HAP-1 (cell line): Measurements from ENCODE around the gene NT5E.

Experiments
- DNase-seq, 2 experiments: peaks; one replicate each; pipeline ENCODE4 v3.0.0-alpha.2; 2016 to 2020; ENCODE audit warnings: low spot score in 2 of 2
- H3K27me3 ChIP-seq: fragments of 250-450 bp; sonication (Bioruptor Pico); 2 replicates; pipeline ENCODE4 v1.5.1; 2020; ENCODE audit warnings: low read depth, mild to moderate bottlenecking, moderate library complexity
- H3K36me3 ChIP-seq: fragments of 250-450 bp; sonication (Bioruptor Pico); replicated peaks from 2 replicates; pipeline ENCODE4 v1.5.1; 2020; ENCODE audit warnings: mild to moderate bottlenecking
- H3K4me1 ChIP-seq: fragments of 250-450 bp; sonication (Bioruptor Pico); 2 replicates; pipeline ENCODE4 v1.5.1; 2020; ENCODE audit warnings: mild to moderate bottlenecking
- H3K4me3 ChIP-seq: fragments of 250-450 bp; sonication (Bioruptor Pico); 2 replicates; pipeline ENCODE4 v1.5.1; 2020; ENCODE audit warnings: mild to moderate bottlenecking, moderate library complexity
- H3K9me3 ChIP-seq: fragments of 250-450 bp; sonication (Bioruptor Pico); 2 replicates; pipeline ENCODE4 v1.5.1; 2020; ENCODE audit warnings: mild to moderate bottlenecking, moderate library complexity
- in situ Hi-C: fragments of 300-500 bp; cut with MboI; formaldehyde crosslinking; loops from 3 replicates; pipeline ENCODE4 v1.14.3; 2020; ENCODE audit warnings: low sequenced_read_pairs, inconsistent platforms, mixed read lengths

Gene NT5E

DNA sequence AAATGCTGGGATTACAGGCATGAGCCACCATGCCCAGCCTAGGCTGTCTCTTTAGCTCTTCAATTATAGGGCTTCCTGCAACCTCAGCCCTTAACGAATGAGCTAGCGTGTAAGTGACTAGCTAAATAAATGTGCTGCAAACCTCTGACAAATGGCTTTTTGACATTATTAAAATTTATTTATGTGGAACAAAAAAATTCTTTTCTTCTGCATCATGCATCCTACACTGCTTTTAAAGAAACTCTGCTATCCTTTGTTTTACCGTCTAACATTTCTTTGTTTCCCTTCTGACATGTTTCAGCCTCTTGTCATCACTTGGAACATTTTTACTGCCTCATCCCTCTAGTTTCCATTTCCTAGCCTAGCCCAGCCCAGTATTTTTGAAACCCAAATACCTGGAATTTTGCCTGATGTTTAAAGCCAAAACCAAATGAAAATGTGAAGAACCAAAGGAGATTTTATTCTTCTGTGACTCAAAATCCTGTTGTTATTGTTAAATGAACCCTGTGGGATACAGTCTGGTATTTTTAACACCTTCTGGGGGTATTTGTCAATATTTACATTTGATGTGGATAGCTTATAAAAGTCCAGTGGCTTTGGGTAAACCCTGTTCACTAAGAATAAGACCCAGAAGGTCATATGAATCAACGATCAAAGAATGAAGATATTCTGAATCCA is 9.5 kb downstream of the NT5E start:
- Histone ChIP-seq H3K9me3 (no peaks in the 10 kb centered on the region), H3K4me3 (no peak overlapping the region), H3K4me1 (no peaks in the 10 kb centered on the region), H3K27me3 (no peaks in the 10 kb centered on the region), H3K36me3 (no peaks in the 10 kb centered on the region)
- in situ Hi-C loops = no loop called here
- DNase-seq = no peak

DNA sequence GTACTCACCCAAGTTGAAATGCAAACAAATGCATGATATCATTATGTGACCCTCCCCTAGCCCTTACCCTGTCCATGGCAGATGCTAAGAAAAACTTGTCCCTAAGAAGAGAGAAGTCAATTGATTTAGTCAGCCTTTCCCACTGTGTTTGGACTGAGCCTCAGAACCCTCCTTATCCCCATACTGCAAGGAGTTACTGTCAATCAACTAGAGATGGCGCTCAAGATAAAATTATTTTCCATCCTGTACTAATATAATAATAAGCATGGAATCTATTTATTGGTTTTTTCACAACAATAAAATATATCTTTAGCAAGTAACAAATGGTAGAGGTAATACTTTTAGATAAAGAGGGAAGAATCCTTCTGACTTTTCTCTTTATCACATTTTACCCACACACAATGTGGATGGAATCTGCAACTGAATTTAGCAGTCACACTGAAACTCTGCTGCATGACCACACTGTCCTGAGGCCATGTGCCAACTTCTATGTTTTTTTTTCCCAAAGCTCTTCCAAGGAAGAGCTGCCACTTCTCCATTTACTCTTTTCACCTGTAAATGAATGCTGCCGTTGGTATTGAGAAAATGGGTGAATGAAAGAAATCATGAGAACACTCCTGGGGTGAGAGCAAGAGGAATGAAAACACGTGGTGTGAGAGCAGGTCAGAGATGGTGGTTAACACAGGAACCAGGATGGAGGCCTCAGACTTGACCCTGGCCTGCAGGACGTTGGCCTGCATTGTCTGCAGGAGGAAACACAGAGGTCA is 10.5 kb downstream of the NT5E start:
- in situ Hi-C loops = no loop called here
- Histone ChIP-seq H3K36me3 (no peaks in the 10 kb centered on the region), H3K27me3 (no peaks in the 10 kb centered on the region), H3K4me3 (no peak overlapping the region), H3K9me3 (no peaks in the 10 kb centered on the region), H3K4me1 (no peaks in the 10 kb centered on the region)
- DNase-seq = no peak

DNA sequence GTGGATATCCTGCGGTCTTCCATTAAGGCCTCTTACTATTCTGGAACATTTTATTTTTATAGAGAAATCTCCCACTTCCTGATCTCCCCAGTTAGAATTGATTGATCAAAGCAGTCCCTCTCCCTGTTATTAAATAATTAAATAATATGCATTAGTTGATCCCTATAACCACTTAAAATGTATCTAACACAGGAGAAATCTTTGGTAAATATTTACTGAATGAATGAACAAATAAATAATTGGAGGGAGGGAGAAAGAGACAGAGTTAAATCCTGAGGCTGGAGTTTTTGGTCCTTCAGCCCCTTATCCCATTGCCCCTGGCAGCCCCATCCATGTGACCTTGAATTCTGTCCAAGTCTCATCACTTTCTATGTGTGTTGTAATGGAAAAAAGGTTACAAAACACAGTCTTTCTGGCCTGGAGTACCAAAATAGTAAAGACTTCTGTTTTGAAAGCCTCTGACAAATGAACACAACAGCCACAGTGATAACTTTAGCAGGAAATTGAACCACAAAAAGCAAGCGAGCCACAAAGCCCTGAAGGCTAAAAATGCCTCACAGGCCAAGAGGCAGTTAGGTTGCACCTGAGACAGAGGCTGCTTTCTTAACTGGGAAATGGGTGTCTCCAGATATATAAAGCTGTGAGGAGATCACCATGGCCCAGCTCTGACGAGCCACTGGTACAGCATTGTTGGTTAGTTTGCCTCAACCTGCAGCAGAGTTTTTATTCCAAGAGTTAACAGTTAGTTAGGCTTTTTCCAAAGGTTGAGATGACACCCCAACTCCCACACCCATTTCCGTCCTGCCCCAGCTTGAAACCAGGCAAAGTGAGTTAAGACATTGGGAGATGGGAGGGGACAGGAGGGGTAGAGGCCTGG is 11.3 kb downstream of the NT5E start:
- in situ Hi-C loops = no loop called here
- Histone ChIP-seq H3K27me3 (no peaks in the 10 kb centered on the region), H3K36me3 (no peaks in the 10 kb centered on the region), H3K9me3 (no peaks in the 10 kb centered on the region), H3K4me1 (no peaks in the 10 kb centered on the region), H3K4me3 (no peak overlapping the region)
- DNase-seq = no peak

DNA sequence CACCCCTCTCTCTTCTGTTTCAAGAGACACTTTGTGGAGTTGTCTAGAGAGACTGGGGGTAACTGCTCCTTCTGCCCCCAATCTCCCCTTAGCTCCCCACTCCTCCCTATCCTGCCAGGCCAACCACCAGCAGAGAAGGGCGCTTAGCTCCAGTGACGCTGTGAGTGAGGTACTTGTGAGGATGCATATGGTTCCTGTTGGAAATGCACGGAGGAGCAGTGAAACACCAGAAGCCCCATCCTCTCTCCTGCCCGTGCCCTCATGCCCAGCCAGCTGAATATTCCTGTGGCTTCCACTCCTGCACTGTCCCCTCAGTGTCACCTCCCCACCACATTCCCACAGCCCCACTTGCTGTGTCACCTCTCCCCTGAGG is 11.9 kb downstream of the NT5E start:
- no peaks in the 10 kb centered on the region for H3K36me3 ChIP-seq
- DNase-seq = no peak
- no peaks in the 10 kb centered on the region for H3K9me3 ChIP-seq
- no peaks in the 10 kb centered on the region for H3K27me3 ChIP-seq
- no peaks in the 10 kb centered on the region for H3K4me1 ChIP-seq
- H3K4me3 ChIP-seq = no peak overlapping the region
- in situ Hi-C loops = no loop called here

DNA sequence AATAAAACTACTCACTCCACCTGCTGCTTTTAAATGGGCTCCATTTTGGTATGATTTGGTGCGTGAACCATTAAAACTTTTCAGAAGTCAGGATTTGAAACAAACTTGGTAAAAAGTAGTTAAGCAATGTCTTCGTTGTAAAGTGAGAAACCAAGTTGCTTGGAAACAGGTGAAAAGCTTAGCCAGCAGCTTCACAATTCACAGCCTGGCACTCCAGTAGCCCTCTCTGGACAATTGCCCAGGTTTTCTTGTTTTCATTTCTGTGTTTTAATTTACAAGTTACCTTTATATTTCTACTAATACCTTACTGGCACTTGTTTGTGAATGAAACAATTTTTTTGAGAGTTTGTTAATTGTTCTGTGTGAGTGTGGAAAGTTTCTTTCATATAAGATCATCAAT is 12.8 kb downstream of the NT5E start:
- H3K4me1 ChIP-seq = no peaks in the 10 kb centered on the region
- H3K27me3 ChIP-seq = no peaks in the 10 kb centered on the region
- no peak for DNase-seq
- in situ Hi-C loops = no loop called here
- no peaks in the 10 kb centered on the region for H3K36me3 ChIP-seq
- no peak overlapping the region for H3K4me3 ChIP-seq
- H3K9me3 ChIP-seq = no peaks in the 10 kb centered on the region

DNA sequence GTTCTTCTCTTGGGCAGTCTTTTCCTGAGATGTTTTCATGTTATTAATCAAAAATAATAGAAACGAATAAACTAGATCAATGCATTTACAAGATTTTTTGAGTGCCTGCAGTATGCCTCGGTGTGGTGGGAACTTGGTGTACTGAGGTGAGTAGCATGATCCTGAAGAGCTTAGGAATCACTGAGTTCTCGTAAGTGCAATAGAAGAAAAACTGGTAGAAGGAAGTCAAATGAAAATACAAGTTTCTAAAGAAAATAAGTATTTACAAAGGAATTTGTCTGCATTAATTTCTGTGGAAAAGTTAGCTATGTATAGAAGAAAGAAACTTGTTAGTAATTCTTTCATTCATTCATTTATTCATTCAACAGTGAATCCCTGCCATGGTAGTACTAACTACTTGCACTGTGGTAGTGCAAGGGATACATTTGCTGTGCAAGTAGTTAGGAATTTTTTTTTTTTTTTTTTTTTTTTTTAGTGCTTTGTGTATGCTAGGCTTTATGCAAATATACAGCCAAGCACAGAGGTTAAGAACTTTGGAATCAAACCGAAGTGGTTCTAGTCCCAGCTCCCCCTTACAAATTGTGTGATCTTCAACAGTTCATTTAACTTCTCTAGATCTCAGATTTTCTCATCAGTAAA is 13.9 kb downstream of the NT5E start:
- no peaks in the 10 kb centered on the region for H3K36me3 ChIP-seq
- no peak for DNase-seq
- in situ Hi-C loops = no loop called here
- no peaks in the 10 kb centered on the region for H3K27me3 ChIP-seq
- no peak overlapping the region for H3K4me3 ChIP-seq
- no peaks in the 10 kb centered on the region for H3K4me1 ChIP-seq
- no peaks in the 10 kb centered on the region for H3K9me3 ChIP-seq

DNA sequence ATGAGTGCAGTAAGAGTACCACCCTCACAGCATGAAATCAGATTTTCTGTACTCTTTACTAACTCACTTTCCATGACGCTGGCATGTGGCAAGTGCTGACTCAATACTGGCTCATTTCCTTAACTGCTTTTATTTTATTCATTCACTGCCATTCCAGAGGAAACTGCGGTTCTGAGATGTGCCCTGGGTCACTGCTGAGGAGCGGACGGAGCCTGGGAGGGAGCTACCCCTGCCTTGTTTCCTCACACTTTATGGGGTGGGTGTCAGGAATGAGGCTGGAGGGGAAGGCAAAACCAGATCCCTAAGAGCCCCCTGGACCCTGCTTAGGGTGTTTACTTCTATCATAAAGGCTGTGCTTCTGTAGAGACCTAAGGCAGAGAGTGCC is 14.4 kb downstream of the NT5E start:
- Histone ChIP-seq H3K9me3 (no peaks in the 10 kb centered on the region), H3K4me1 (no peaks in the 10 kb centered on the region), H3K36me3 (no peaks in the 10 kb centered on the region), H3K4me3 (no peak overlapping the region), H3K27me3 (no peaks in the 10 kb centered on the region)
- no peak for DNase-seq
- in situ Hi-C loops = no loop called here

DNA sequence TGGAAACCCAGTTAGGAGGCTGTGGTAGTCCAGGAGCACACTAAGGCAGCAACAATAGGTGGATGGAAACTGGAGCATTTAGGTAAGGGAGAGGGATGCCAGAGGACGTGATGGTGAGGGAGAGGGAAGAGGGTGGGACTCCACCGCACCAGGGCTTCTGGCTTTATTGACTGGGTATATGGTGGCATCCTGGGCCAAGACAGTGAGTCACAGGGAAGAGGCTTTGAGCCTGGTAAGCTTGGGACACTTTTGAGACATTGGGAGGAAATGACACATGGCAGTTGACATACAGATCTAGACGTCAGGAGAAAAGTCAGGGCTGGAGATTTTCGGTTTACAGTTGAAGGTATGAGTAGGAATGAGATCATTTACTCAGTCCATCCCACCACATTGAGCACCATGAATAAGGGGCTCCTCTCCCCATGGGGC is 14.9 kb downstream of the NT5E start:
- in situ Hi-C loops = no loop called here
- no peak for DNase-seq
- Histone ChIP-seq H3K9me3 (no peaks in the 10 kb centered on the region), H3K4me3 (no peak overlapping the region), H3K27me3 (no peaks in the 10 kb centered on the region), H3K4me1 (no peaks in the 10 kb centered on the region), H3K36me3 (no peaks in the 10 kb centered on the region)

DNA sequence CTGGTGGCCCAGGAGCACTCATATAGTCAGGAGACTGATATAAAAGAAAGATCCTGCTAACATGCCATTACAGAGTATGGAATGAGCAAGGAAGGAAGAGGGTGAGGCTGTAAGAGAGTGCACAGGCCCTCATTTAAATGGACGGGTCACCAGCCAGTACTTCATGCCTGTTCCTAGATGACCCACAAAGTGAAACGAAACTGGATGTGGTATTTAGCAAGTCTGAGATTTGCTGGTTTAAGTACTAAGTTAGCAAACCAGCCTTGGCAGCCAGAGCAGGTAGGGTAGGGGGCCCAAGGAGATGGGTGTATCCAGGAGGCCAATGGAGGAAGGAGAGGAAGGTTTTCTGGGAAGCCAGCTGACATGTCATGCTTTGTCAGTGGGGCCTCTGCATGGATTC is 15.9 kb downstream of the NT5E start:
- Histone ChIP-seq H3K4me1 (no peaks in the 10 kb centered on the region), H3K9me3 (no peaks in the 10 kb centered on the region), H3K4me3 (no peak overlapping the region), H3K27me3 (no peaks in the 10 kb centered on the region), H3K36me3 (no peaks in the 10 kb centered on the region)
- no peak for DNase-seq
- in situ Hi-C loops = no loop called here

DNA sequence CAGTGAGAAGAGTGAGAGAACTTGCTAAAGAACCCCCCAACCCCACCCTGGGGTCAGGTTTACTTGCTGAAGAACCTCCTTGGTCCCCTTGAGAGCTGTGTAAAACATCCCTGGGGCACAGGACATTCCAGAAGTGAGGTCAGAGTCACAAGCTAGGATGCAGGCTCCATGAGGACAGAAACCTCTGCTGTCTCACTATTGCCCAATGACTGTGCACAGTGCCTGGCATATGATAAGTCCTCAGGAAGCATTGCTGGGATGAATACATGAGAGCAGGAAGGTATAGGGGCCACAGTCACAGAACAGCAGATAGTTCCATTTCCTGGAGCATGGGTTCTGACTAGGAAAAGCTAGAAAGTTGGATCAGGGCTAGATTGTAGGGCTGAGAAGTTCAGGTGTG is 18.4 kb downstream of the NT5E start:
- Histone ChIP-seq H3K27me3 (no peaks in the 10 kb centered on the region; the same call in 1 of the 2 replicates), H3K4me1 (no peaks in the 10 kb centered on the region), H3K36me3 (no peaks in the 10 kb centered on the region), H3K4me3 (no peak overlapping the region), H3K9me3 (no peaks in the 10 kb centered on the region)
- in situ Hi-C loops = no loop called here
- no peak for DNase-seq

DNA sequence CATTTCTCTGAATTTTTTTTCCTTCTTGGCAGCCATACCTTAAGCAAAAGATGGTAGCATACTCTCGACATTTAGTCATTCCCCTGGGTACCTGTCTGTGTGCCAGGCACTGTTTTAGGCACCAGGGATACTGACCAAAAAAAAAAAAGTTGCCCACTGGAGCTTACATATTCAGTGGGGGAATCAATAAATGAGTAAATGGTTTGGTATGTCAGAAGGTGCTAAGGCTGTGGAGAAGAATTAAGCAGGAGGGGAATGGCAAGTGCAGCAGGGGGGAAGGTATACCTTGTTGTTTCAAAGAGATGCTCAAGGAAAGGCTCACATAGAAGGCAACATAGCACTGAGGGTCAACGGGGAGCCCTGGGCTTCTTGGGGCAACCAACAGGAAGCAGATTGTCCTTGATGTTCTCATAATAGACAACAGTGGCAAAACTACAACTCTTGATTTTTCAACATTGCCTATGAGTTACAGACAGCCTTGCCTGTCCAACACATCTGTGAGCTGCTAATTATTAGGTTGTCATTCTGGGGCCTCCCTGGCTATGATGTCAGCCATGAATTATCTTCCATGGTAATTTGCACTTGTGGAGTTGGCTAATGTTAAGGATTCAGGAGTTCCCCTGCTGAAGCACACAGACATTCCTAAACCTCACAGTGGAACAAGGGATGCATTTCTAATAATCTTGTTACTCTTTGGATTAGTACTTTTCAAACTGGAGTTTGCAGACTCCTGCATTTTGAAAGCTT is 19.6 kb downstream of the NT5E start:
- in situ Hi-C loops = no loop called here
- H3K27me3 ChIP-seq = peaks cover 3% of the 10 kb centered on the region; the same call in 1 of the 2 replicates
- no peak overlapping the region for H3K4me3 ChIP-seq
- no peak for DNase-seq
- no peaks in the 10 kb centered on the region for H3K4me1 ChIP-seq
- no peaks in the 10 kb centered on the region for H3K9me3 ChIP-seq
- H3K36me3 ChIP-seq = no peaks in the 10 kb centered on the region

DNA sequence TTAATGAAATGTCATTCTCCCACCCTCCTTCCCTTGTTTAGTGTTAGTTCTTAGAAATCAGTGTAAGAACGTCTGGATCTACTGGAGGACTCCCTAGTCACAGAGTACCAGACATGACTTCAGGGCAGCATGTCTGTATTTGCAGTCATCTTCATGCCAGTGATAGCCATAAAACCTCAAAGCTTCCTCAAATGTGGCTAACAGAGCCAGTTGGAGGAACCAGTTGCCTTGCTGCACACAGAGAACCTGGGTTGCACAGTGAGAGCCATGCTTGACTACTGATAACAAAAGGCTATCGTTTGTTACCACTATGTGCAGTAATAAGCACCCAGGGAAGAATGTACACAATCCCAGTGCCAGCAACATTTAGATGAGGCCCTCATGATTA is 20.1 kb downstream of the NT5E start:
- H3K27me3 ChIP-seq = peaks cover 3% of the 10 kb centered on the region; the same call in 1 of the 2 replicates
- no peaks in the 10 kb centered on the region for H3K4me1 ChIP-seq
- DNase-seq = no peak
- H3K9me3 ChIP-seq = no peaks in the 10 kb centered on the region
- H3K4me3 ChIP-seq = no peak overlapping the region
- no peaks in the 10 kb centered on the region for H3K36me3 ChIP-seq
- in situ Hi-C loops = no loop called here

DNA sequence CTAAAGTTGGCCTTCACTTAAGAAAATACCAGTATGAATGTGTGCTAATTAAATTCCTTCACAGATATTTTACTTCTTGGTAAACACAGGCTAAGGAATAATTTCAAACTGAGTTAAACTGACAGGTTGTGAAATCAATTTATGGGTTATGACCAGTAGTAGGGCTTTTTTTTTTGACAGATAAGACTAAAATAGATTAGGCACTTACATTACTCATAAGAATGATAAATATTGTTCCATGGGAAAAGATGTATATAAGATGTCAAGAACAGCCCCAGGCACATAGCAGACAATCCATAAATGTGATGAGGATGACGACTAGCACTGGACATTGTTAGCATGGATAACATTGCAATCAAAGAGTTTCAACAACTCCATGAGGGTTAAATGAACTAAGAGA is 22.9 kb downstream of the NT5E start:
- no peak for DNase-seq
- Histone ChIP-seq H3K4me3 (no peak overlapping the region), H3K9me3 (no peaks in the 10 kb centered on the region), H3K4me1 (no peaks in the 10 kb centered on the region), H3K27me3 (peaks cover 3% of the 10 kb centered on the region; the same call in 1 of the 2 replicates), H3K36me3 (no peaks in the 10 kb centered on the region)
- in situ Hi-C loops = no loop called here
